K562 (cell line): ENCODE measurements around the gene SOCS6. TPM values are rescaled to one million over a fixed set of nuclear protein-coding genes. Genes with fewer than 3 reads are reported as not detected.
A peak's percentile ranks its signal among the peaks of the same experiment; 100 is the strongest.

Experiments
- ARID1B ChIP-seq: fragments of 450-650 bp; IDR thresholded peaks from 2 replicates; pipeline ENCODE4 v1.6.1; 2016; ENCODE audit warnings: antibody characterized with exemption, mild to moderate bottlenecking, inconsistent platforms
- CBFA2T3 ChIP-seq: fragments of 450-650 bp; IDR thresholded peaks from 2 replicates; pipeline ENCODE4 v1.6.1; 2017
- KDM2B ChIP-seq: fragments of 250-450 bp; sonication (Bioruptor Pico); IDR thresholded peaks from 2 replicates; pipeline ENCODE4 v1.8.0; 2021; ENCODE audit warnings: mild to moderate bottlenecking, moderate library complexity
- KHSRP ChIP-seq: fragments of 450-650 bp; IDR thresholded peaks from 2 replicates; pipeline ENCODE4 v1.6.1; 2017
- MTA3 ChIP-seq: fragments of 450-650 bp; formaldehyde crosslinking; IDR thresholded peaks from 2 replicates; pipeline ENCODE4 v1.6.1; 2017; ENCODE audit warnings: mild to moderate bottlenecking, borderline replicate concordance
- TCF3 ChIP-seq: sonication (generic); formaldehyde crosslinking; IDR thresholded peaks from 2 replicates; pipeline ENCODE4 v1.4.0; 2020; ENCODE audit warnings: mild to moderate bottlenecking, missing genetic modification reagents
- TEAD4 ChIP-seq, 2 experiments: sonication (generic) in 1 of 2; formaldehyde crosslinking in 1 of 2; IDR thresholded peaks; 2 replicates each; pipeline versions ENCODE4 v1.6.1 to v1.8.0; 2012 to 2022; ENCODE audit warnings: borderline replicate concordance in 1 of 2, inconsistent platforms in 1 of 2, low read length in 1 of 2, mild to moderate bottlenecking in 1 of 2, missing genetic modification reagents in 1 of 2
- ZNF41 ChIP-seq: fragments of 250-450 bp; sonication (Bioruptor Pico); conservative IDR thresholded peaks from 2 replicates; pipeline ENCODE4 v1.4.0; 2020; ENCODE audit warnings: mild to moderate bottlenecking
- polyA plus RNA-seq, 8 experiments: library from polyadenylated mRNA; depleted of rRNA in 4 of 8; stranded (reverse) in 5 of 8; unstranded in 3 of 8; fragments of >200 nt; fragmentation: Nextera tagmentation in 2 of 8; fragmentation: Illumina TruSeq in 1 of 8; extraction: Ambion mirVana in 2 of 8; extraction: Trizol in 1 of 8; gene quantifications; 2 replicates each; pipeline versions ENCODE4 v1.2.1 to v1.2.3, GENCODE V29; 2011 to 2014; ENCODE audit warnings: inconsistent platforms in 1 of 8, missing spikeins in 1 of 8
- total RNA-seq, 7 experiments: library from RNA; depleted of rRNA in 6 of 7; stranded (reverse); fragments of >200 nt in 6 of 7; fragmentation: Illumina TruSeq in 2 of 7; extraction: Trizol in 2 of 7; gene quantifications; 2 replicates each; pipeline versions ENCODE4 v1.2.1 to v1.2.3, GENCODE V29; 2011 to 2021; ENCODE audit warnings: low replicate concordance in 1 of 7
- TF ChIP-seq, protein P1 (sequence below): sonication (generic); formaldehyde crosslinking; IDR thresholded peaks from 2 replicates; pipeline ENCODE4 v1.5.0; 2020; ENCODE audit warnings: missing genetic modification reagents
- TF ChIP-seq, protein P2 (sequence below): sonication (generic); formaldehyde crosslinking; IDR thresholded peaks from 2 replicates; pipeline ENCODE4 v1.8.1; 2022; ENCODE audit warnings: missing genetic modification reagents
- TF ChIP-seq, protein P3 (sequence below): fragments of 450-650 bp; IDR thresholded peaks from 2 replicates; pipeline ENCODE4 v1.6.1; 2016; ENCODE audit warnings: mild to moderate bottlenecking
- TF ChIP-seq, protein P4 (sequence below), 2 experiments: fragments of 450-650 bp in 1 of 2; sonication (generic) in 1 of 2; formaldehyde crosslinking in 1 of 2; IDR thresholded peaks in 1 of 2; conservative IDR thresholded peaks in 1 of 2; 2 replicates each; pipeline versions ENCODE4 v1.6.1 to v1.8.1; 2016 to 2023; ENCODE audit warnings: mild to moderate bottlenecking in 2 of 2, moderate library complexity in 2 of 2, inconsistent platforms in 1 of 2, missing genetic modification reagents in 1 of 2

SOCS6 gene
- total and polyA plus RNA-seq, 9 of the 15 experiments (the other 6 are each of a cell fraction or from before 2014, with no cell fraction given), result 2.5 to 7.1 (median 5.6) TPM

DNA sequence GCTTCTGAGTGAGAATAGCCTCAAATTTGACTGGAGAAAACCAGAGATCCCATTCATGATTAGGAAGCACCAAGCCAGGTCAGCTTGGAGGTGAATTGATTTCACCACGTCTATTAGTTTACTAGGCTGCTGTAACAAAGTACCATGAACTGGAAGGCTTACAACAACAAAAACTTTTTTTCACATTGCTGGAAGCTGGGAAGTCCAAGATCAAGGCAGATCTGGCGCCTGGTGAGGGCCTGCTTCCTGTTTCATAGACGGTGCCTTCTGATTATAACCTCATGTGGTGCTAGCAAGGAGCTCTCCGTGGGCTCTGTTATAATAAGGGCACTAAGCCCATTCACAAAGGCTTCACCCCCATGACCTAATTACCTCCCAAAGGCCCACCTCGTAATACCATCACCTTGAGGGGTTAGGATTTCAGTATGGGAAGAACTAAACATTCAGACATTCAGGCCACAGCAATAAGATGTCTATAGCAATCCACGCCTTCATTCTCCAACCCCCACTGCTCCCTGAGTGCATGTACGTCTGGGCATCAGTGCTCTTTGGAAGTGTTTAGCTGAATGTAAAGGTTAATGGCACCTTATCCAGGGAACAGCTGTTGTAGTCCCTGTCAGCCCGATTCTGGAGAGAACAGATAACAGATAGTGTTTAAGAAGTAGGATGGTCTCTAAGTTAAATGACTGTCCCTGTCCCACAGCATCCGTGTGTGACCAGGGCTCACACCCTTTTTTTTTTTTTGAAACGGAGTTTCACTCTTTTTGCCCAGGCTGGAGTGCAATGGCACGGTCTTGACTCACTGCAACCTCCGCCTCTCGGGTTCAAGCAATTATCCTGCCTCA lies 89.2 kb downstream of the SOCS6 start (continued):
- TF ChIP-seq MTA3 (0 out of 2 replicates have a peak, but pooled peaks have one; percentile 59), ZNF41 (no peak), KHSRP (no peak), KDM2B (CRISPR knock-in tag) (no peak), ARID1B (peak; percentile 96), TCF3 (CRISPR knock-in tag) (peak; percentile 96), TEAD4 (IDR thresholded peaks at IDR 0.05; ENCODE audit: low read length) (peak; percentile 94), TEAD4 (CRISPR knock-in tag; IDR thresholded peaks at IDR 0.05; ENCODE audit: borderline replicate concordance) (no peak), CBFA2T3 (peak; percentile 95)
- TF ChIP-seq, protein P1, sequence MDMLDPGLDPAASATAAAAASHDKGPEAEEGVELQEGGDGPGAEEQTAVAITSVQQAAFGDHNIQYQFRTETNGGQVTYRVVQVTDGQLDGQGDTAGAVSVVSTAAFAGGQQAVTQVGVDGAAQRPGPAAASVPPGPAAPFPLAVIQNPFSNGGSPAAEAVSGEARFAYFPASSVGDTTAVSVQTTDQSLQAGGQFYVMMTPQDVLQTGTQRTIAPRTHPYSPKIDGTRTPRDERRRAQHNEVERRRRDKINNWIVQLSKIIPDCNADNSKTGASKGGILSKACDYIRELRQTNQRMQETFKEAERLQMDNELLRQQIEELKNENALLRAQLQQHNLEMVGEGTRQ (CRISPR knock-in tag), result no peak
- TF ChIP-seq, protein P2, sequence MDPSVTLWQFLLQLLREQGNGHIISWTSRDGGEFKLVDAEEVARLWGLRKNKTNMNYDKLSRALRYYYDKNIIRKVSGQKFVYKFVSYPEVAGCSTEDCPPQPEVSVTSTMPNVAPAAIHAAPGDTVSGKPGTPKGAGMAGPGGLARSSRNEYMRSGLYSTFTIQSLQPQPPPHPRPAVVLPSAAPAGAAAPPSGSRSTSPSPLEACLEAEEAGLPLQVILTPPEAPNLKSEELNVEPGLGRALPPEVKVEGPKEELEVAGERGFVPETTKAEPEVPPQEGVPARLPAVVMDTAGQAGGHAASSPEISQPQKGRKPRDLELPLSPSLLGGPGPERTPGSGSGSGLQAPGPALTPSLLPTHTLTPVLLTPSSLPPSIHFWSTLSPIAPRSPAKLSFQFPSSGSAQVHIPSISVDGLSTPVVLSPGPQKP (CRISPR knock-in tag), result no peak
- TF ChIP-seq, protein P3, sequence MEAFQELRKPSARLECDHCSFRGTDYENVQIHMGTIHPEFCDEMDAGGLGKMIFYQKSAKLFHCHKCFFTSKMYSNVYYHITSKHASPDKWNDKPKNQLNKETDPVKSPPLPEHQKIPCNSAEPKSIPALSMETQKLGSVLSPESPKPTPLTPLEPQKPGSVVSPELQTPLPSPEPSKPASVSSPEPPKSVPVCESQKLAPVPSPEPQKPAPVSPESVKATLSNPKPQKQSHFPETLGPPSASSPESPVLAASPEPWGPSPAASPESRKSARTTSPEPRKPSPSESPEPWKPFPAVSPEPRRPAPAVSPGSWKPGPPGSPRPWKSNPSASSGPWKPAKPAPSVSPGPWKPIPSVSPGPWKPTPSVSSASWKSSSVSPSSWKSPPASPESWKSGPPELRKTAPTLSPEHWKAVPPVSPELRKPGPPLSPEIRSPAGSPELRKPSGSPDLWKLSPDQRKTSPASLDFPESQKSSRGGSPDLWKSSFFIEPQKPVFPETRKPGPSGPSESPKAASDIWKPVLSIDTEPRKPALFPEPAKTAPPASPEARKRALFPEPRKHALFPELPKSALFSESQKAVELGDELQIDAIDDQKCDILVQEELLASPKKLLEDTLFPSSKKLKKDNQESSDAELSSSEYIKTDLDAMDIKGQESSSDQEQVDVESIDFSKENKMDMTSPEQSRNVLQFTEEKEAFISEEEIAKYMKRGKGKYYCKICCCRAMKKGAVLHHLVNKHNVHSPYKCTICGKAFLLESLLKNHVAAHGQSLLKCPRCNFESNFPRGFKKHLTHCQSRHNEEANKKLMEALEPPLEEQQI, result peak; percentile 73; the same call in 1 of the 2 replicates
- TF ChIP-seq, protein P4, sequence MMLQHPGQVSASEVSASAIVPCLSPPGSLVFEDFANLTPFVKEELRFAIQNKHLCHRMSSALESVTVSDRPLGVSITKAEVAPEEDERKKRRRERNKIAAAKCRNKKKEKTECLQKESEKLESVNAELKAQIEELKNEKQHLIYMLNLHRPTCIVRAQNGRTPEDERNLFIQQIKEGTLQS (IDR thresholded peaks at IDR 0.05), result 0 out of 2 replicates have a peak, but pooled peaks have one; percentile 12
- TF ChIP-seq, protein P4 (CRISPR knock-in tag; conservative IDR thresholded peaks at IDR 0.05), result no peak

Other genes with a start within 250 kb of the SOCS6 start
- 9.3 and 11.4 TPM in 2 replicates for gene RTTN, start 83.4 kb upstream of the SOCS6 start, total RNA-seq (2014; rRNA removed)
- gene RTTN, start 83.4 kb upstream of the SOCS6 start, total RNA-seq (2014; rRNA removed; fragmentation: Illumina TruSeq; extraction: Trizol), result 17.2 and 18.3 TPM in 2 replicates
- gene RTTN, start 83.4 kb upstream of the SOCS6 start, total RNA-seq (2015; rRNA removed; fragmentation: Illumina TruSeq; extraction: Trizol), result 16.2 and 17.1 TPM in 2 replicates
- 10.7 and 11.1 TPM in 2 replicates for gene RTTN, start 83.4 kb upstream of the SOCS6 start, total RNA-seq (2021)
- gene RTTN, start 83.4 kb upstream of the SOCS6 start, polyA plus RNA-seq (2011; rRNA removed), result 10.1 and 10.6 TPM in 2 replicates
- 5.6 and 7.3 TPM in 2 replicates for gene RTTN, start 83.4 kb upstream of the SOCS6 start, polyA plus RNA-seq (2014; fragmentation: Illumina TruSeq; extraction: Trizol)
- gene RTTN, start 83.4 kb upstream of the SOCS6 start, polyA plus RNA-seq (2014; fragmentation: Nextera tagmentation; extraction: Ambion mirVana), result 1 to 10 TPM; 3.1 to 4.9 TPM
- gene RTTN, start 83.4 kb upstream of the SOCS6 start, polyA plus RNA-seq (2014; rRNA removed), result 6.8 and 7.1 TPM in 2 replicates